HG02588 (cell line): ENCODE data around the gene CEP164.
"Not testable (repeated sequence)": the region's sequence is repeated elsewhere in the genome, so short reads cannot be mapped to it uniquely, and the experiment has no call there.

Experiments used
- ATAC-seq: cut with Tn5 transposase; IDR thresholded peaks from one replicate; pipeline ENCODE4 v1.9.1; 2021; ENCODE audit warnings: mild to moderate bottlenecking, moderate library complexity; ENCODE audit not compliant: unreplicated experiment

Gene CEP164

DNA sequence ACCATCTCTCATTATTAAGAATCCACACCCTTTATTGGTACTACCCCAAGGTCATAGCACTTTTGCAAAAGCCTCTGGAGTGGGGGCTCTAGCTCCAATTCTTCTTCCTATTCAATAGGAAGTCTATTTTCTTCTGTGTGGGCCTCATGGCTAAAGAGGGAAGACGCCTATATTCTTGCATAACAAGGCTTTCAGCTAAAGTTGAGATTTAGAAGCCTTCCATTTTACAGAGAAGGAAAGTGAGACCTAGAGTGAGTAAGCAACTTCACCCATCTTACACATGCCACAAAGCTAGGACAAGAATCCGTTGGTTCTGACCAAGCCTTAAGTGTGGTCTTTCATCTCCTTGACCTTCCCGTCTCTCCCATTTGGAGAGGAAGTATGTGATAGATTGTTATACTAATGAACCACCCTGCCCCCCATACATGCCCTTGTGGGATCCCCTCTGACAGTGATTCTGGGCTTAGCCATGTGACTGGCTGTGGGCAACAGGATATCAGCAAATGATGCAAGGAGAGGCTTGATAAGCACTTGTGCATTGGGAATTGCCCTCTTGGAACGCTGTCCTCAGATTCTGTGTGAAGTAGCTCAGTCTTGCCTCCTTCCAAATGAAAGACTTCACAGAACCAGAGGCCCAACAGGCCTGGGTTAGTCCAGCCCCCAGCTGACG, 23.9 kb upstream of the CEP164 start:
- ATAC-seq = no peak

DNA sequence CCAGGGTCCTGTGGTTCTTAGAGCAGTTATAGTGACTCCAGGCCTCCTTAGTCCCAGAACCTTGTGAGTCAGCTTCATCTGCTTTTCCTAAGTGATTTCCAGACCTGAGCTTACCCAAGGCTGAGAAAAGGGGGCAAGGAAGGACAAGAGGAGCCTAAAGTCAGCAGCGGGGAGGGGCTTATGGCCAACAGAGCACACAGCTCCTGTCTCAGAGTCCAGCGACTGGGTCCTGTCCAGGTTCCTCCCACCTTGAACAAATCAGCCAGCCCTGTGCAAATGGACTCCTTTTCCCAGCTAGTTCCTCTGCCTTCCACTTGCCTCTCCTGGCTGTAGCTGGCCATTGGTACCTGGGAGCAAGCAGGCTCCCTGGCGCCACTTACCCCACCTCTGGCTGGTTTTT, 22.5 kb upstream of the CEP164 start:
- ATAC-seq = no peak

DNA sequence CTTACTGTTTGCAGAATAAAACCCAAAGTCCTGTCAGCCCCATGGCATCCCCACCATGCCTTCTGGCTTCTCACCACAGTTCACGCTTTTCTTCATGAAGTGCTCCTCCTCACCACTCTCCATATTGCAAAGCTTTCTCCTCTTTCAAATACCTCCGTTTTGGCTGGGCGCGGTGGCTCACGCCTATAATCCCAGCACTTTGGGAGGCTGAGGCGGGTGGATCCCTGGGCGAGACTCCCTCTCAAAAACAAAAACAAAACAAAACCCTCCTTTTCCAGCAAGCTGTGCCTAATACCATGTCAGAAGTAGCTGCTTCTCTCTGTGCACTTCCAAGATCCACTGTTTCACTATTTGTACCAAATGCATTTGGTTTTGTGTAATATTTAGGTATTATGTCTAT, 18.3 kb upstream of the CEP164 start:
- no peak for ATAC-seq

DNA sequence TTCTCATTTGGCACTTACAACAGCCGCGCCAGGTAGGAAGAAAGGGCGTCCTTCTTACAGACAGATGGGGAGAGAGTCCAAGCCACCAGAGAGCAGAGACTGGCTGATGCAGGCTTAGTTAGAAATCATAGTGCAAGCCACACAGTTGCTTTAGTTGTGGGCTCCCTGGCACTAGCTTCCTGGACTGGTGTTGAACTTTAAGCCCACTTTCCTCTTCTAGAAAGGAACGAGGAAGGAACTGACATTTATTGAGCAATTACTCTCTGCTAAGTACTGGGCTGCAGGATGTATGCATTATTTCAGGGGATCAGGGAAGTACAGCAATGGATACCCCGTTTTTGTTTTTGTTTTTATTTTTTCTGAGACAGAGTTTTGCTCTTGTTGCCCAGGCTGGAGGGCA, 14.6 kb upstream of the CEP164 start:
- no peak for ATAC-seq

DNA sequence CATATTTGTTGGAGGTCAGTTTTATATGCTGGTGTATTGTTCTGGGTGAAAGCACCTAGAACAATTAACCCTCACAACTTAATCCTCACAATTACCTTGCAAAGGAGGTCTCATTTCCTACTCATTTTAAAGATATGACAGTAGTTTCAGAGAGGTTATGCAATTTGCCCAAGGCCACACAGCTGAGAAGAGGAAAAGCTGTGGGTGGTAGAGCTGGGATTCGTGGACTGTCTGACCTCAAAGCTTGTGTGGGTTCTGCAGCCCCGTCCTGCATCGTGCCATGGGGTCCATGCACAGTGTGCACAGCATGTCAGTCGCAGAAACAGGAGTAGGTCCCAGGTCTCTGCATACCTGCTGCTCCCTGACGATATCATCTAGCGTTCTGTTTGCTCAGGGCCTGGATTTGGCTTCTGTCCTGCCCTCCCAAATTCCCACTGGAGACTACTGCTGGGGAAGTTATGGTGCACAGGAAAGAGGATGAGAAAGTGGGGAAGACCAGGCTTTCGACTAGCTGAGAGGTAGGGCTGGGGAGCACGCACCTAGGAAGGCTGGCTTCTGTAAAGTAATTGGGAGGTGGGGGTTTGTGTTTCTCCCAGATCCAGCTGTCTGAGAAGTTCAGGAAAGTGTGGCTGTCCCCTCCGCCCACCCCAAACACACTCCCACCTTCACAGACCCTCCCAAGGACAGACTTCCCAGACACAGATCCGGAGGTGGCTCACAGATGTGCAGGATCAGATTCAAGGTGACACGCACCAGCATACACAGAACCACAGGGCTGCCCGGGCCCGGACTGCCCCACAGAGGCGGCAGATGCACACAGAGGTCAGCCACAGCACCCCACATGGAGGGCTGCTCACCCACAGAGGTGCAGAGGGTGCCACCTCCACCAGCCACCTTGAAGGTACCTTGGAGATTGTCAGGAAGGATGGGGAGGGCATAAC, 13.6 kb upstream of the CEP164 start:
- ATAC-seq = no peak

DNA sequence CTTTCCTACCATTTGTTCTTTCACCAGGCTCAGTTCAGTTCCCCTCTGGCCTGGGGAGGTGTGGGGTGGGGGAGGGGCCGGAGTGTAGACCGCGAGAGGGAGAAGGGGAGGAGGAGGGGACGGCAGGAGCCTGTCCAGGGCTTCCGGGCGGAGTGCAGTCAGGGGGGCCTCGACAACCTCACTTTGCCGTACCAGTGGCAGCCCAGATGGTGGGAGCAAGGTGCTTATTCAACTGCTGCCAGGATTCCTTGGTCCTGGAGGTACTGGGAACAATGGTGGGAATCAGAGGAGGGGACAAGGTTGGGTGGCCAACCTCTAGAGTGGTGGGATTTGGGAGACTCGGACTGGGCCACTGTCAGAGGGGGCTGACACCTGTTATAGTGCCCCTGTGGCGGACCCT, 12.8 kb upstream of the CEP164 start:
- ATAC-seq = no peak

DNA sequence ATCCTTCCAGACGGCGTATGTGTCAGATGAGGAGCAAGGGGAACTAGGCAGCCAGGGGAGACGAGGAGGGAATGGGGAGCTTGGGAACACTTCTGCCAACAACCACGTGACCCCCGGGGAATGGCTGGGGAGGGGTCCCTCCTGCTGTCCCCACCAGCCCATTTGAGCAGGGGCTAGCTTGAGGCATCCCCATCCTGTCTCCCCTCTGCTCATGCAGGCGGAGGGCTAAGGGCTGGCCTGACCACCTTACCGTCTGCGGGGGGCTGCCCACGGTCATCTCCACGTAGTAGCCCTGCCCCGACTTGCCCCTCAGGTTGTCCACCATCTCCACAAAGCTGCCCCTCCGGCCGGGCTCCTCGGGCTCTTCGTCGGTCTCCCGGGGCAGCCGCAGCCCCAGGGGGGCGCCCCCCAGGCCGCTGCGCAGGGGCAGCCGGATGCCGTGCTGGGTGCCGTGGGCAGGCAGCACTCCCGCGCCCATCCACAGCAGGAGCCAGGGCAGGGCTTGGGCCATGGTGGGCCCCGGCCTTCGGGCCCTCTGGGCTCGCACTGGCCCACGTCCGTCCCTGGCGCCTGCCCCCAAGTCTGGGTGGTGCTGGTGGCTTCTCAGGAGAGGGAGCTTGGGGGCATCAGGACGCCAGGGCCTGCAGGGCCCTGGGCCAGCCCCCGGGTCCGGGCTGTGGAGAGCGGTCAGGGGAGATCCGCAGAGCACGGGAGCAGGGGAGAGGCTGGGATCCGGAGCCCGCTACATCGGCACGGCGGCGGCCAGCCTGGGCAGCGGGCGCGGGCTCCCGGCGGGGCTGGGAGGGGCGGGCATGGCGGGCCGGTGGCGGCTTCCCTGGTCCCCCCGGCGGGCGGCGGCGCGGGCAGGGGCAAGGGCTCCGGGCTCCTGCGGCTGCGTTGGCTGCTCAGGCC, 12.1 kb upstream of the CEP164 start:
- no peak for ATAC-seq

DNA sequence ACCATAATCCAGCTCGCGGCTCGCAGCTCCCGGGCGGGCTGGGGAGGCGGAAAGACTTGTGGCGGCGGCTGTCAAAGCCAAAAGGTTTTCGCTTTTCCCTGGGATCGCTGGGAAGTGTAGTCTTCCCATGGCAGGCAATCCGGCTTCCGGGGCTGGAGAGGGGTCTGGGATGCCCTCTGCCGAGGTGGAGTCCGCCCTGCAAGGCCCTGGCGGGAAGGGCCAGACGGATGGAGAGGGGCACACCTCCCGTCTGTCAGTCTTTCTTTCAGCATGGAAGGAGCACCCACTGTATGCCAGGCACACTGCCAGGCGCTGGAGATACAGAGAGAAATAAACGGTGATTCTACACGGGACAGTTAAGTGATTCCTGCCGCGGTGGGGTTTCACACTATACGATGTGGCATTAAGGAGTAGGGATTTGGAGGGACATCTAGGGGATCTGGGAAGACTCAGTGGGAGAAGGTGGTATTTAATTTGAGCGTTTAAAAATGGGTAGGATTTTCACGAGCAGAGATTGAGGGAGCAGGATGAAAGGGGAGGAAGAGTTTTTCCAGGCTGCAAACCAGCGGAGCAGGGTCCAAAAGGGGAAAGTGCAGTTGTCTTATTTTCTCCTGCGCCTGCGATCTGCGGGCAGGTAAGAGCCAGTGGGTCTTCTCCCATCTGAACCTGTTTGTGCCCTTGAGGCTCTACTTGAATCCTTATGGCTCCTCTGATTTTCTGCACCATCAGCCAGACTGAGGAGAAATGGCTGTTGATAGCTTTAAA, 11.3 kb upstream of the CEP164 start, which contains the start of gene BACE1:
Gene BACE1, minus strand, starts transcription at position 60 of the 765 bp plus-strand sequence. CDS start 461 bp downstream, outside the sequence.
- no peak for ATAC-seq

DNA sequence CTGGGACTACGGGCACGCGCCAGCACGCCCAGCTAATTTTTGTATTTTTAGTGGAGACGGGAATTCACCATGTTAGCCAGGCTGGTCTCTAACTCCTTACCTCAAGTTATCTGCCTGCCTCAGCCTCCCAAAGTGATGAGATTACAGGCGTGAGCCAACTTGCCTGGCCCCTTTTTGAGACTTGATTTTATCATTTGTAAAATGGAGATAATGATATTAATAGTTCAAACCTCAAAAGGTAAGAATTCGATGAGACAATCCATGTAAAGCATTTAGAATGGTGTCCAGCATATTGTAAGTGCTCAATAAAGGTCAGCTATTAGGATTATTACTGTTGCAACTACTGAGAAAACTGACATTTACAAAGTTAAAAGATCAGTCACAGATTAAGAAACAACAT, 8.9 kb upstream of the CEP164 start:
- no peak for ATAC-seq

DNA sequence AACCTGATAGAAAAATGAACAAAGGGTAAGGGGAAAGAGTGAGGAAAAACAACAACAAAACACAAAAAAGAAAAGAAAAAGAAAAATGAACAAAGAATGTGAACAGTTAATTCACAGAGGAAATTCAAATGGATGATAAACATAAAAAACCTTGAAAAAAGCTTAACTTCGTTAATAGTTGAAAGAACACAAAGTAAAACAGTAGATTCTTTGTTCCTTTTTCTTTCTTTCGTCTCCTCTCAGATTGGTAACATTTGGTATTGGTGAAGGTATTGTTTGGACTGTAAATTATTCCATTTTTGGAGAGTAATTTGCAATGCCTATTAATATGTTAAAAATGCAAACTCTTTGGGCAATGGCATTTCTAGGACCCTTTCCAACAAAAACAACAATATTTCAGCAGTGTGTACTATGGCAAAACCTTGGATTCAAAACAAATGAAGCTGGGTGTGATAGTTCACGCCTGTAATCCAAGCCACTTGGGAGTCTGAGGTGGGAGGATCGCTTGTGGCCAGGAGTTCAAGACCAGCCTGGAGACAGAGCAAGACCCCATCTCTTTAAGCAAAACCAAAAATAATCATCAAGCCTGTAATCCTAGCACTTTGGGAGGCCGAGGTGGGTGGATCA, 8.3 kb upstream of the CEP164 start:
- no peak for ATAC-seq

DNA sequence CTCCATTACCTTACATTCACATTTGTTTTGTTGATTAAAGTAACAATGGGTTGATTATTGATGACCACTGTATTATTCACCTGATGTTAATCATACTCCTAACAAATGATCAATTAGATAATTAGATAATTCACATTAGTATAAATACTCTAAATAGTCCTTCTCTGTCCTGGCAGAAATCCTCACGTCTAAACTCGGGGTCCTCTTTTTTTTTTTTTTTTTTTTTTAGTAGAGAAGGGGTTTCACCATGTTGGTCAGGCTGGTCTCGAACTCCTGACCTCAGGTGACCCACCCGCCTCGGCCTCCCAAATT, 443 bp upstream of the CEP164 start:
- ATAC-seq = not testable (repeated sequence)

DNA sequence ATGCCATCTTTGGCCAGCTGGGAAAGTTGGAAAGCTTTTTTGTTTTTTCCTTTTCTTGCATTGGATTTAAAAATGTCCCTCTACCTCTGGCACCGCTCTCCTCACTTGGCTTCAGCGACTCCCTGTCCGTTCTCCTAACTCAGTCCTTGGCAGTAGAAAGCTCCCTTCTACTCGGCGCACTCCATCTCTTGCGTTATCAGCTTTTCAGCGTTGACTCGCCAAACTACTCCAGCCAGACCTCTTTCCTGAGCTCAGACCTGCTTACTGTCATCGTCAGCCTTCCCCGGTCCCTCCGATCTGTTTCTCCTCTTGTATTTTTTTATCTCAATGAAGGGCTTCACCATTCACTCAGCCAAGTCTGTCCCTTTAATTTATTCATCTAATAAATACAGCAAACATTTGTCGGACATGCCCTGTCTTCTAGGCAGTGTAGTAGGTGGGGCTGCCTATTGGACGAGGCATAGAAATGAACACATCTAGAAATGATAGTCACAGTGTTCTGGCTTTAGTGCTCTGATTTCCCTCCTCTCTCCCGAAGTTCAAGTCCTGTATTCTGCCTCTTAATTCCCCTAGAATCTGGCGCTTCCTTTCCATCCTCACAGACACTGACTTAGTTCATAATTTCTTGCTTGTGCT, 839 bp downstream of the CEP164 start:
- no peak for ATAC-seq

DNA sequence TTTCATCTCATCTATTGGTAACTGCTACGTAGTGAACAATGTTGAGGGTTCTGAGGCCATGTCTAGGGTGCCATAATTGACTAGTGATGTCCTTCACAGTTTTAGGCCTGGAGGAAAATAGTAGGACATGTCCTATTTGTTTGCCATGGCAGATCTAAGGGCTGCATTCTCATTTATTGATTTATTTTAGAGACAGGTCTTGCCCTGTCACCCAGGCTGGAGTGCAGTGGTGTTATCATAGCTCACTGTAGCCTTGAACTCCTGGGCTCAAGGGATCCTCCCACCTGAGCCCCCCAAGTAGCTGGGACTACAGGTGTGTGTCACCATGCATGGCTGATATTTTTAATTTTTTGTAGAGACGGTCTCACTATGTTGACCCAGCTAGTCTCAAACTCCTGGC, 5.2 kb downstream of the CEP164 start:
- no peak for ATAC-seq

DNA sequence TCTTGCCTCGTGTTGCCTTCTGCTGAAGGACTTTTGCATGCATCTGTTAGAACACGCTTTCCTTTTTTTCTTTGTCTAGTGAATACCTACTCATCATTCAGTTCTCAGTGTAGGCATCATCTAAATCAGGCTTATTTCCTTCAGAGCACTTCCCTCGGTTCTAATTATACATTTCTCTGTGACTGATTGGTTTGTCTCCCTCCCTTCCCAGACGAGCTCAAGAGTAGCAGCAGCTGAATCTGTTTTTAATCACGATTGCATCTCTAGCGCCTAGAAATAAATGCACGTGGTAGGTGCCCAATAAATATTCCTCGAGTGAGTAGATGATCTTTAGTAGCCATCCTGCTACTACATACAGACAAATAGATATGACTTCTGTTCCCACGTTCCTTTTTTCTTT, 6.3 kb downstream of the CEP164 start:
- ATAC-seq = no peak

DNA sequence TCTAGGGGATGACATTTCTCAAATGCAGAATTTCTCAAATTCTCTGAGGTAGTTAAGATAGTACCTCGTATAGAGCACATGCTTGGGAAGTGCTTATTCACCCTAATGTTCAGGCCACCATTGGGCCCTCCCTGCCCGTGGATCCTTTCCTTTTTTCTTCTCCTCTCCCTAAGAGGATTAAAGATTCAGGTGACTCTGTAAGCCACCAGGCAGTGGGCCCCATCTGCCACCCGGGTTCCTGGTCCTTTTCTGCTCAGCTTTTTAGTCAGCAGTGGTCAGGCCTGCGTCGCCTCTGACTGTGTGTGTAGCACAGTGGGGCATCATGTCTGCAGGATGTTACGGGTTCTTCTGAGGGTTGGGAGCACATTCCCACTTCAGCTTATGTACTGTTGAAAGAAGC, 7.2 kb downstream of the CEP164 start:
- no peak for ATAC-seq

DNA sequence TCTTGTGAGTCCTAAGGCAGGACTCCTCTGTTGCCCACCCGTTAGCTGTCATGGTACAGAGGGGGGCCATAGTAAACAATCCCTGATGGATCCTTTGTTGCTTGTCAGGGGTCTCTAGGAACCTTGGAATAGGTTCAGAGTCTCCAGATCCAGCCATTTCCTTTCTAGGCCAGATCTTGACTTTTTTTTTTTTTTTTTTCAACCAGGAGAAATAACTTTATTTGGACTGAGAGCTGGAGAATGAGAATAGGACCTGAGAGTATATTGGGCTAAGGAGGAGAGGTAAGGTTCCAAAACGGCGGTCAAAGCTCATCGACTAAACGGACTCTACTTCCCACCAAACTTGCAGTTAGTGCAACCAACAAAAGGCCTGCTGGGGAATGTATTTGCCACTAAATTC, 7.7 kb downstream of the CEP164 start:
- ATAC-seq = no peak

DNA sequence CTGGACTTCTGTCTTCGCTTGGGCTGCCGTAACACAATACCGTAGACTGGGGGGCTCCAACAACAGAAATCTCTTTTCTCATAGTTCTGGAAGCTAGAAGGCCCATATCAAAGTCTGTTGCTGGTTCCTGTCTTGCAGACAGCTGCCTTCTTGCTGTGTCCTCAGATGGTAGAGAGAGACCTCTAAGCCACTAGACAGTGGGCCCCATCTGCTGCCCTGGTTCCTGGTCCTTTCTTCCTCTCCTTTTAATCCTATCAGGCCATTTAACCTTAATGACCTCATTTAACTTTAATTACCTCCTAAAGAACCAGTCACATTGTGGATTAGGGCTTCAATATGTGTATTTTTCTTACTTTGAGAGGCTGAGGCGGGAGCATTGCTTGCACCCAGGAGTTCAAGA, 9.4 kb downstream of the CEP164 start:
- no peak for ATAC-seq

DNA sequence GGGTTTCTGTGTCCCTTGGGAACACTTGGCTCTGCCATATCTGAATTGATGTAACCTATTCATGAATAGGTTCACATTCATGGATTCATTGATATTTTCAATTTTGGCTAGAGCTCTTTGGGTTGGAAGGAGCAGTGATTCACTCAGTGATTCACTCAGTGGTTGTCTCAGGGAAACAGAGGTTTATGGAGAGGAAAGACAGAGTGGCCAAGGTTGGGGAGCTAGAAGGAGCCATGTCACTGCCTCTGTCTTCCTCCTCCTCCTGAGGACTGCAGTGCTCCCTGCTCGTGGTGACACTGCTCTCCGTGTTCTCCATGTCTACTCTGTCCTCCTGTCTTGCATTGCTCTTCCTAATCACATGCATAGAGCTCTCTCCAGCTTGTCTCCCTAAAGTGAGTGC, 17.4 kb downstream of the CEP164 start:
- no peak for ATAC-seq

DNA sequence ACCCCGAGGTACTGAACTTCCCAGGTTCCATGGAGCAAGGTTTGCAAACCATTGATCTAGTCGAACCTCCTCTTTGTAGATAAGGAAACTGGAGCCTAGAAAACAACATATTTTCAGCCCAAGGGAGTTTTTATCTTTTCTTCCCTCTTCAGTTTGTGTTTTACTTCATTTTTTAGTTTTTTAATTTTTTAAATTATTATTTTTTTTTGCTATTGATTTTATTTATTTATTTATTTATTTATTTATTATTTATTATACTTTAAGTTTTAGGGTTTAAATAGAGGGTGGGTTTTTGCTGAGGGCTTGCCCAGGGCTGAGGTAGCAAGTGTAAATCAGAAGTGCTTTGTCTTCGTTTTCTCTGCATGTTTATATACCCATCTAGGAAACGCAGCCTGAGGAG, 26.9 kb downstream of the CEP164 start:
- no peak for ATAC-seq
